GM18909 (cell line): Measurements from ENCODE around the gene LGALS16.
"Not testable (repeated sequence)": the region's sequence is repeated elsewhere in the genome, so short reads cannot be mapped to it uniquely, and the experiment has no call there.

Experiments
- ATAC-seq: cut with Tn5 transposase; IDR thresholded peaks from one replicate; pipeline ENCODE4 v1.9.1; 2021; ENCODE audit warnings: mild to moderate bottlenecking; ENCODE audit not compliant: unreplicated experiment, poor library complexity

The LGALS16 gene, protein sequence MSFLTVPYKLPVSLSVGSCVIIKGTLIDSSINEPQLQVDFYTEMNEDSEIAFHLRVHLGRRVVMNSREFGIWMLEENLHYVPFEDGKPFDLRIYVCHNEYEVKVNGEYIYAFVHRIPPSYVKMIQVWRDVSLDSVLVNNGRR

DNA sequence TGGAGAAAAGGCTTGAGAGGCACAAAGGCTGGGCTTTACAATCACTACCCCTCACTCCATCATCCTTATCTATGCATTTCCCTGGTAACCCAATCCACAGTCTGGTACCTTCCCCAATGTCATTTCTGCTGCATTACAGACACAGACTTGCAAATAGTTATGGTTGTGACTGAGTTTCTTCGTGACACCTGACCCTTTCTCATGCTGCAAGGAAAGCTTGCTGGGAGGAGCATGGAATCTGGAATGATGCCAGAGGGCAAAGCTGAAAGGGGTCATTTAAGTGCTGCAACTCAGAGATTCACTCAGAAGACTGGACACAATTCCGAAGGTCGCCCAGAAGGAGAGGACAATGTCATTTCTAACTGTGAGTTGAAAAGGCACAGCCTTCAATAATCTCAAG, at the start of gene LGALS16:
Gene LGALS16 (plus strand): TSS at position 301 of the 400 bp plus-strand sequence. CDS start 49 bp downstream, at position 350.
- ATAC-seq = no peak

DNA sequence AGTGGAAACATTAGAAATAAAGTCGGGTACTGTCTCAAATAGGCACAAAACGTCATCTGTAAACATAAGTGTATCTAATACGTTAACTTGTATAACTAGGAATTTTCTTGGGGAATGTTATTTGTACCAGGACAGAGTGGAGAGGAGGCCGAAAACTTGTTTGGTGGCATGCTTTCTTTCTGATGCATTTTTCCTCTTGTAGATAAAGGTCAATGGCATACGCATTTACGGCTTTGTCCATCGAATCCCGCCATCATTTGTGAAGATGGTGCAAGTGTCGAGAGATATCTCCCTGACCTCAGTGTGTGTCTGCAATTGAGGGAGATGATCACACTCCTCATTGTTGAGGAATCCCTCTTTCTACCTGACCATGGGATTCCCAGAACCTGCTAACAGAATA, 48.7 kb upstream of the LGALS16 start:
- ATAC-seq = no peak

DNA sequence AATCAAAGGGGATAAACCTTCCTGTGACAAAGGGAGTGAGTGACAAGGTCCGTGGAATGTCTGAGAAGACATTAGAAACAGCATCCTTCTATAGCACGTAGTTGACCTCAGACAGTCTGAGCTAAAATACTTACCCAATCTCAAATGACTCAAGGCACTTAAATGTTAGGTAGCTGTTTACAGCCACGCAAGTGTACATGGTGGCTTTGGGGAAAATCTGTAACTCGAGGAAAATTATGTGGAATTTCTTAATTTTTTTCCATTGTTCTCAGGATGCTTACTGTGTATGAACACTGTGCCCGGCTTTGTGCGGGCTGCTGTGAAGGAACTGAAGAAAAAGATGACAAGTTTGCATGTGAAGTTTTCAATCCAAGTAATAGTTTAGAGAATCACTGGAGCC, 48.2 kb upstream of the LGALS16 start:
- ATAC-seq = no peak

DNA sequence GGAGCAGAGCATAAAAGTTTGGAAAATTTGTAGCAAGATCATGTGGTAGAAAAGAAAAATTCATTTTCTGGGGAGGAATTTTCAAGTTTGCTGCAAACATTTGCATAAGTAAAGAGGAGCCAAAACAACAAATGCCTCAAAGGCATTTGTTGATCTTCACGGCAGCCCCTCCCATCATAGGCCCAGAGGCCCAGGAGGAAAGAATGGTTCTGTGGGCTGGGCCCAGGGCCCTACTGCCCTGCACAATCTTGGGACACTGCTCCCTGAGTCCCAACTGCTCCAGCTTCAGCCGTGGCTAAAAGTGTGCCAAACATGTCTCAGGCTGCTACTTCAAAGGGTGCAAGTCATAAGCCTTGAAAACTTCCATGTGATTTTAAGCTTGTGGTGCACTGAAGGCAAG, 42.1 kb upstream of the LGALS16 start:
- no peak for ATAC-seq

DNA sequence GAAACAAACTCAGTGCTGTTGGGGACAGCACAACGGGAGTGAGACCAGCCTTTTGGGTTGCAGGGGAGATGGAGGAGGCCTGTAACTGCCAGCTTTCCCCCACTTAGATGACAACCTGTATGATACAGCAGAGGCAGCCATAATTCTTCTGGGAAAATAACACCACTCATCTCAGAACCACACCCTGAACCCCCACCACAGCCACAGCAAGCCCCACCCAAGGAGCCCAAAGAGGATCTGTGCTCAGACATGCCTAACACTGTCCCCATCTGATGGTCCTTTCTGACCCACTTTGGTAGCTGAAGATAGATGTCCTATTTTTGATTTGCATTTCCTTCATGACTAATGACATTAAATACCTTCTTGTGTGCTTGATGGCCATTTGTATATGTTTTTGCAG, 38.0 kb upstream of the LGALS16 start:
- ATAC-seq = no peak

- no peak for ATAC-seq
These were observed 31.8 kb upstream of the LGALS16 start for GRCh38 chr19:39623946-39624345.

DNA sequence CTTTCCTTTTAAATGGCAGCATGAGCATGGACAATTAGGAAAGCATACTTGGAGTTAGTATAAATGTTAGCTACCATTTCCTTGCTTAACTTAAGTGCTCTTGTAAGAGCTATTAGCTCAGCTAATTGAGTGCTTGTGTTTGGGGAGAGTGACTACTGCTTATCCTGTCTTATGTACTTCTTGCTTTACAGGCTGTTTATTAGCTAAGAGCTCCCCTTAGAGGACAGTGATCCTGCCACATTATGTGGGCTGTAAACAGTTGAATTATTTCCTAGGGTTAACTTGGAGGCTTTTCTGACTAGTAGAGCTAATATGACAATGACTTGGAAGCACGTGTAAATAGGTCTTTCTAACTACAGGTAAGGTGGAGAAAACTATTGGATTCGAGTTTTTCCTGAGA, 28.1 kb upstream of the LGALS16 start:
- ATAC-seq = not testable (repeated sequence)

- no peak for ATAC-seq
These were observed 24.5 kb upstream of the LGALS16 start for GRCh38 chr19:39631178-39631577.

GRCh38 chr19:39631626-39632025, 24.1 kb upstream of the LGALS16 start:
- no peak for ATAC-seq

DNA sequence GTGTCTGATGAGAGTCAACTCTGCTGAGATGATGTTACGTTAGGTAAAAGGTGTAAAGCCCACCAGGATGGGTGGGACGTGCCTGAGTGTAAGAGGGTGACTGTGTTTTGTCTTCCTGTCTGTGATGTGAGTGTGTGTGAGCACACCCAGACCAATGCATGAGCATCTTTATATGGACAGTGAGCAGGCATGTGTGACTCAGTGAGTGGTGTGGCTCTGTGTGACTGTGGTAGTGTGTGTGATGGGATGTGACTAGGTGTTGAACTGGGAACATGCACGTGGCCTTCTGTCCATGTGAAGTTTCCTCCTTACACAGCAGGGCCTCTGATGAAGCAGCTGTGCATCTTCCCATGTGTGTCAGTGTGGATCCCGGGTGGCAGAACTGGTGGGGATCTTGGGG, 17.8 kb upstream of the LGALS16 start:
- no peak for ATAC-seq

- no peak for ATAC-seq
These were observed 13.9 kb upstream of the LGALS16 start for GRCh38 chr19:39641773-39642172.

DNA sequence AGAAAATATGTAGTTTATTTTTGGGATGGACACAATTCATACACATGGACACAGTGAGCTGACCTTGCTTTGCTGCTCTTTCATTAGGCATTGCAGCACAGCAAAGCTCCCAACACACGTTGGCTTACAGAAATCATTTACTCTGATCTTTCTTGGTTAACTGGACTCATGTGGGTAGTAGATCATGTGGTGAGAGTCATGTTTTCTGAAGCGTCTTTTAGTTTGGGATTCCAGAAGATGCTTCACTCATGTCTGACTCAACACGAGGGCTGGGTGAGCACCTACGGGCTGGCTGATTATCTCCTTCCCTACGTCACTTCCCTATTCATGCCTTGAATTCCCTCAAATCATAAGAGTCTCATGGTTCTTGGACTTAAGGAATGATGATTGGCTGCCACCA, 12.1 kb upstream of the LGALS16 start:
- ATAC-seq = no peak

DNA sequence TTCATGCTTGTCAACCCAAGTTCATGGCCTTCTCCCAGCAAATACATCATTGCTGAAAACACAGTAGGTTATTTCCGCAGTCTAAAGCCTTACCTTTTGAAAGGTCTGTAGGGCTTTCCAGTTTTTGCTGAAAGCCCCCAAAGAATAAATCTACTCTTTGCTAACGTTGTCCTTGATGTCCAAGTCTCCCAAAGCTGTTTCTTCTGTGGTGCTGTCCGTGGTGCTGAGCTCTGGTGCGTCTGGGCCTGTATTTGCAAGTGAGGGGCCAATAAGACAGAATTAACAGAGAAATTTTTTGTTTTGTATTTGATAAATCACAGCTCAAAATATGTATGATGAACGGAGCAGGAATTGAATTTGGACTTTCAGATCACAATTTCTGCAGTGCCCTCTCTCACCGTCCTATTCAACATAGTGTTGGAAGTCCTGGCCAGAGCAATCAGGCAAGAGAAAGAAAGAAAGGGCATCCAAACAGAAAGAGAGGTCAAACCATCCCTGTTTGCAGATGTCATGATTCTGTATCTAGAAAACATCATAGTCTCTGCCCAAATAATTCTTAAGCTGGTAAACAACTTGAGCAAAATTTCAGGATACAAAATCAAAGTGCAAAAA, 9.8 kb upstream of the LGALS16 start:
- ATAC-seq = no peak

GRCh38 chr19:39647918-39648317, 7.8 kb upstream of the LGALS16 start:
- ATAC-seq = no peak

GRCh38 chr19:39659791-39660190, 4.1 kb downstream of the LGALS16 start:
- ATAC-seq = no peak

- no peak for ATAC-seq
These were observed 4.9 kb downstream of the LGALS16 start for GRCh38 chr19:39660661-39661060.

- no peak for ATAC-seq
These were observed 5.9 kb downstream of the LGALS16 start for GRCh38 chr19:39661565-39661964.

DNA sequence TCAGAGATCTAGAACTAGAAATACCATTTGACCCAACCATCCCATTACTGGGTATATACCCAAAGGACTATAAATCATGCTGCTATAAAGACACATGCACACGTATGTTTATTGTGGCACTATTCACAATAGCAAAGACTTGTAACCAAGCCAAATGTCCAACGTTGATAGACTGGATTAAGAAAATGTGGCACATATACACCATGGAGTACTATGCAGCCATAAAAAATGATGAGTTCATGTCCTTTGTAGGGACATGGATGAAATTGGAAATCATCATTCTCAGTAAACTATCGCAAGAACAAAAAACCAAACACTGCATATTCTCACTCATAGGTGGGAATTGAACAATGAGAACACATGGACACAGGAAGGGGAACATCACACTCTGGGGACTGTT, 14.1 kb downstream of the LGALS16 start:
- not testable (repeated sequence) for ATAC-seq

DNA sequence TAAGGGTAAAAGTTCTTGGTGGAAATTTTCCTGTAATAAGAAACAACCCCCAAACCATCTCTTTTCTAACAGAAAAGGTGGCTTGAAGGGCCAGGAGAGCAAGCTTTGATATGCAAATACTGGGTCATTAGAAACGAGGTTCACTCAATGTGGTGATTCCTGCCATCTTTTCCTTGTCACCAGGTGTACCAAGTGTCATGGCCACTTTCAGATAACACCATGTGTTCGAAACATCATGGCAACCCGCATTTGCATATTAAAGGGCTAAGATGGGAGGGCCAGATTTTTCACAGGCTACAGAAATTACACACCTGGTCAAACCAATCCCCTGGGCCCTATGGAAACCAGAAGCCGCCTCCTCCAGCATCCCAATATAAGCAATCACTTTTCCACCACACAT, 15.3 kb downstream of the LGALS16 start:
- ATAC-seq = no peak

DNA sequence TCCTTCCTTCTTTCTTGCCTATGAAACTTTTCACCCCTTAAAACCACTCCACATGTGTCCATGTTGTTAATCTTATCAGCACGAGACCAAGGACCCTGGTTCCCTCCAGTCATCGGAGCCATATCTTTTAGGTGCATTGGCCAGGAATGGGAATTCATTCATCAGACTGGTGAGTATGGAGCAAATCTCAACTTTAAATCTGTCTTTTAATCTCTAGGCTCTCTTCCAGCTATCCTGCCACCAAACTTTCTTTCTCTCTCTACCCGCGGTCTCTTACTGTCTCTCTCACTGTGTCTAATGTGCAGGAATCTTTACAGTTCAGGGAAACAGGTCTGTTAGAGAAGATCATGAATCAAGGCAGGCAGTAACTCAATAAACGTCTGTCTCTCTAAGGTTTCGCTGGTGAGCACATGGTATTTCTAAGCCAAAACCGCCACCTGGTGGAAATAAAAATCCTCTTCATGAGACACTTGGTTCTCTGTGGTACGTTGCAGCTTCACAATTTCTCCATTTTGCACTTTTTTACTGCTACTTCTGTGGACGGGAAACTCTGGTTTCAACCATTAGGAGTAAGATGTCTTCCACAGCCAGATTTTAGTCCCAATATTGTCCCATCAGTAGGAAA, 16.1 kb downstream of the LGALS16 start:
- no peak for ATAC-seq

DNA sequence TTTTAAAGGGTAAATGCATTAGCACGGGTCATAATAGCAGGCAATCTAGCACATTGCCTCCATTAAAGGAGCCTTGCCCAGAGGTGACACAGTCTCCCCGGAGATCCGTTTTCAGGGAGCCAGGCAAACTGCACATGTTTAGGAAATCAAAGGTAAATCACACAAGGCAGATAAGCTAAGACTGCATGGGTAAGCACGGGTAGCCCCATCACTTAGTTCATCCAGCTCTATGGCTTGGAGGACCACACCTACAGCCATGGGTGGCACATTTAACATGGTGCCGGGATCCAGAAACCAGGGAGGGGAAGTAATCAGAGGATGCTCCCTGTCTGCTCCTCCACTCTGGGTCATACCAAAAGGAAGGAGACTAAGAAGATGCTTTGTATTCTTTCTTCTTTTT, 16.8 kb downstream of the LGALS16 start:
- ATAC-seq = no peak

- not testable (repeated sequence) for ATAC-seq
These were observed 18.1 kb downstream of the LGALS16 start for GRCh38 chr19:39673862-39674261.
